Femur (tissue), 1 donor: ENCODE data around the gene ARHGEF16.

Experiments used
- DNase-seq: peaks from one replicate; pipeline ENCODE4 v3.0.0-alpha.2; 2017

The ARHGEF16 gene

GRCh38 chr1:3485016-3485415, 30.6 kb downstream of the ARHGEF16 start:
- no peak for DNase-seq

DNA sequence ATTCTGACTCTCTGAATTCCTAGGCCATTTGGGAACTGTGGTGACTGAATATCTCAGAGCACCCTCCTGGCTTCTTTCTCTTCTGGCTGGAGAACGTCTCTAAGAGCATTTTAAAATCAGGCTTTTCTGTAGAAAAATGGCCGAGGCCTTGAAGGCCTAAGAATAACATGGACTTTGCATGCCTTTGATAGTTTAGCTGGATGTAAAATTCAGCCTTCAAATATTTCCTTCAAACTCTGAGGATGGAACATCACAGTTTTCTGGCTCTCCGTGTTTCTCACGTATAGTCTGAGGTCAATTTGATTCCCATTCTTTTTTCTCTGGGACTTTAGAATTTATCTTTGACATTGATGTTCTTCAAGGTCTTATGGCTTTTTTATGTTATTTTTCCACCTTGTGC, 34.0 kb downstream of the ARHGEF16 start:
- no peak for DNase-seq

GRCh38 chr1:3490046-3490745, 35.7 kb downstream of the ARHGEF16 start:
- DNase-seq, result no peak

DNA sequence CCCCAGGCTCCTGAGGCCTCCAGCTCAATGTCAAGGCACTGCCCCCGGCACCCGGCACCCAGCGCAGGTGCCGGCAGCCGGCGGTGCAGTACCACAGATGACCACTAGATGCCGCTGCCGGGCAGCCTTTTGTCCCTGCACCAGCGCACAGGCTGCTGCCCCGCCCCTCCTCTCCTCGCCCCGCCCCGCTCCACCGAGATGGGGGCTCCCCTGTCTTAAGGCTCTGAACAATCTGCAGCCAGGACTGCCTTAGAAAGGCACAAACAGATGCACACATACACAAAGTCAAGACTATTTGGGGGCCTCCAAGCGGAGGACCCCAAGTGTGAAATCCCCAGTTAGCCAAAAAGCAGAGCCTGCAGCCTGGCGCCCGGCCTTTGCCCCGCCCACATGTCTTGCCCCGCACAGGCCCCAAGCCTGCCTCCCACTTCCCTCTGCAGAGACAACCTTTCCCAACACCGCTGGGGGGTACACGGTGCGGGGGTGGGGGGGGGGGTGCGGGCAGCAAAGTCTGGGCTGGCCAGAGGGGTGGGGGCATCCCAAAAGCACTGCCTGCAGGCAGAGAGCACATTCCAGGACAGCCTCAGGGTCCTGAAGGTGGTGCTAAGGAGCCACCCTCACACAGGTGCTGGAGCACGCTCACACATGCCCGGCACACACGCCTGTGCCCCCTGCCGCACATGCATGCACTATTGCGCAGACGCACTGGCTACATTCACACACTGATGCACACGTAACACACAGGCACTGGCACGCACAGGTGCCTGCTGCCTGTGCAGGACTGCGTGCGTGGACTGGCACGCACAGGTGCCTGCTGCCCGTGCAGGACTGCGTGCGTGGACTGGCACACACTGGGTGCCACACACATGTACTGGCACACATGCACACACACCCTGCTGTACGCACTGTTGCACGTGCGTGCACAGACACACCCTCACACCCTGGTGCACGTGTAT, 37.1 kb downstream of the ARHGEF16 start:
- peak; percentile 86 for DNase-seq

DNA sequence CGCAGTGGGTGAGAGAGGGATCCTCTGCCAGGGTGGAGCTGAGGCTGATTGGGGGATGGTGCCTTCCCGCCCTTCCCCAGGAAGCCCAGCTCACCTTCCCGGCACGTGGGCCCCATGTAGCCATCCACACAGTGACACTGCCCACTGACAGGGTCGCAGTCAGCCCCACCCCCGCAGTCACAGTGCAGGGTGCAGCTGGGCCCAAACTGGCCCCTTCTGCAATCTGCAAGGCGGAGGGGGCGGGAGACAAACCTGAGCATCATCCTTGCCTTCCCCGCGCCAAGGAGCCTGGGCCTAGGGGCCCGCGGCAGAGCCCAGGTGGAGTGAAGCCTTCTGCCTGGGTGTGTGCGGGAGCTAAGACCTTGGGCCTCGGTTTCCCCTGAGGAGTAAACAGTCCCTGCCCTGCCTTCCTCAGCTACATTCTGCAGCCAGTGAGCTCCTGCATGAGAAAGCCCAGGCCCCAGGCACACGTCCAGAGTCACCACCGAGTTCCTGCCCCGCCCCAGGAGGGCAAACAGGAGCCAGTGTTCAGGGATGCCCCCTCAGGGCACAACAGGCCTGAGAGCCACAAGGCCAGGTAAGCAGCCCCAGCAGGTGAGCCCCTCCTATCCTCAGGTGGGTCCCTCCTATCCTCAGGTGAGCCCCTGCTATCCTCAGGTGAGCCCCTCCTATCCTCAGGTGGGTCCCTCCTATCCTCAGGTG, 38.2 kb downstream of the ARHGEF16 start:
- no peak for DNase-seq

GRCh38 chr1:3494321-3495308, 40.1 kb downstream of the ARHGEF16 start:
- DNase-seq, result no peak

GRCh38 chr1:3495776-3496745, 41.6 kb downstream of the ARHGEF16 start:
- DNase-seq, result no peak

GRCh38 chr1:3496916-3497315, 42.5 kb downstream of the ARHGEF16 start:
- no peak for DNase-seq

DNA sequence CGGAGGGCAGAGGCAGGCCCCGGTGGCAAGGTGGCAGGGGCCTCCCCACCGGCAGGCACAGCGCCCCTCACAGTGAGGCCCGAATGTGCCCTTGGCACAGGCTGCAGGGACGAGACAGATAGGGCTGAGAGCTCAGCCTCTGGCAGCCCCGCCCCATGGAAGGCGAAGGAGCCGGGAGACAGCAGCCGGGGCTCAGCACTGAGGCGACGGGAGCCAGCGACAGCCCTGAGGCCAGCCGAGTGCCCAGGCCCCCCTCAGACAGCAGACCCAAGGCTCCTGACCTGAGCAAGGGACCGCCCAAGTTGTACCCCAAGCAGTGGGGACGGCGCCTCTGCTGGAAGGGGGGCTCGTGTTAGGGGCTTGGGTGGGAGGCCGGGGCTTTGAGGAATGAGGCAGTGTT, 43.1 kb downstream of the ARHGEF16 start:
- DNase-seq, result no peak

DNA sequence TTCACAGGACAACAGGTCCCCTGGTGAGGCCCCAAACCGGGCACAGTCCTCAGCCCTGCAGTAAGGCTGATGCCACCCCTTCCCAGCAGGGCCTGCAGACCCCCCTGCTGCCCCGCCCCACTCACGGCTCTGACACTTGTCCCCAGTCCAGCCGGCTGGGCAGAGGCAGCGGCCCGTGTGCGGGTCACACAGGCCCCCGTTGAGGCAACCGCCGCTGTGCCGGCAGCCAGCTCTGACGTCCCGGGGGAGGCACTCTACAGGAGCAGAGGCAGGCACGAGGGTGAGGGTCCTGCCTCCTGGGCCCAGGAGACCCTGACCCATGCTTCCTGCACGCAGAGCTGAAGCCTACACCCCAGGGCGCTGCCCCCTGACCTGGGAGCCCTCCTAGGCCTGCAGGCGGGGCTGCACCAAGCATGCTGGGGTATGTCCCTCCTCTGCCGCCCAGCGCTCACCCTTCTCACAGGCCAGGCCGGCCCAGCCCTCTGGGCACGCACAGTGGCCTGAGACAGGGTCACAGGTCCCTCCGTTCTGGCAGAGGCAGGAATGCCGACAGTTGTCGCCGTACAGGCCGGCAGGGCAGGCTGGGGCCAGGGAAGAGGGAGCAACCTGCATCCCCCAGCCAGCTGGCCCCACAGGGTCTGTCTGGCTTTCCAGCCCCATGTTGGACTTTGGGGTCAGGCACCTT, 43.9 kb downstream of the ARHGEF16 start:
- DNase-seq, result no peak

- no peak for DNase-seq
Observed at GRCh38 chr1:3498986-3499385, 44.5 kb downstream of the ARHGEF16 start.

- no peak for DNase-seq
Observed at GRCh38 chr1:3499611-3500010, 45.1 kb downstream of the ARHGEF16 start.

GRCh38 chr1:3500265-3500835, 45.9 kb downstream of the ARHGEF16 start:
- DNase-seq, result no peak

- DNase-seq, result no peak
Observed at GRCh38 chr1:3501437-3501836, 47.0 kb downstream of the ARHGEF16 start.

DNA sequence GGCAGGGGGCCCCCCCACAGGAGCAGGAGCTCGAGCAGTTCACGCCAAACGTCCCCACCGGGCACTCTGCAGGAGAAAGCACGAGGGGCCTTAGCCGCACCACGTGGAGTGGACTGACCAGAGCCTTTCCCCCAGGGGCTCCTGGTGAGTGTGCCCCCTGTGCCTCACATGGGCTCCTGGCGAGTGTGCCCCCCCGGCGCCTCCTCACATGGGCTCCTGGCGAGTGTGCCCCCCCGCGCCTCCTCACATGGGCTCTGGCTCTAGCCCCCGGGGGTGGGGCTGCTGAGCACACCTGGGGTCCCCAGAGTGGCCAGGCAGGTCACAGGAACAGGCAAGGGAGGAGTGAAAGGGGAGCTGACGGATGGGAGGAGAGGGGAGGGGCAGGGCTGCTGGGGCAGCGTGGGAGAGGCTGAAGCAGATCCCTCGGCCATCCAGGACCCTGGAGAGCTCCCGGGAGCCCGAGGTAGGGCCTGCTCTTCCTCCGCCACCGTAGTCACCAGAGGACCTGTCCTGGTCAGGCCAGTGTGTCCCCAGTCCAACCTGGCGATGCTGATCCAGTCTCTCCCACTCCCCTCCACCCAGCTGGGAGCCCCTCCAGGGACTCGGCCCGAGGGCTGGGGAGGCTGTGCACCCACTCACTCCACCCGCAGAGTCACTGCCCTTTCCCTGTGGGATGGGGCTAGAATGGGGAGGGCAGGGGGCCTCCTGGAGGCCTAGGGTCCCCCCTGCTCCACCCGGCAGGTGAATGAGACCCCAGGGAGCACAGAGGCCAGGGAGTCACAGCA, 47.6 kb downstream of the ARHGEF16 start:
- peak; percentile 89 for DNase-seq

- DNase-seq, result no peak
Observed at GRCh38 chr1:3502641-3503524, 48.4 kb downstream of the ARHGEF16 start.

- no peak for DNase-seq
Observed at GRCh38 chr1:3503525-3503886, 49.0 kb downstream of the ARHGEF16 start.
